GM19438 (cell line): ENCODE results near the gene PCDHA2.
"Not testable (repeated sequence)": the region's sequence is repeated elsewhere in the genome, so short reads cannot be mapped to it uniquely, and the experiment has no call there.

ENCODE experiments used
- ATAC-seq: cut with Tn5 transposase; IDR thresholded peaks from one replicate; pipeline ENCODE4 v1.9.1; 2021; ENCODE audit warnings: low read depth; ENCODE audit not compliant: unreplicated experiment

Gene PCDHA2

DNA sequence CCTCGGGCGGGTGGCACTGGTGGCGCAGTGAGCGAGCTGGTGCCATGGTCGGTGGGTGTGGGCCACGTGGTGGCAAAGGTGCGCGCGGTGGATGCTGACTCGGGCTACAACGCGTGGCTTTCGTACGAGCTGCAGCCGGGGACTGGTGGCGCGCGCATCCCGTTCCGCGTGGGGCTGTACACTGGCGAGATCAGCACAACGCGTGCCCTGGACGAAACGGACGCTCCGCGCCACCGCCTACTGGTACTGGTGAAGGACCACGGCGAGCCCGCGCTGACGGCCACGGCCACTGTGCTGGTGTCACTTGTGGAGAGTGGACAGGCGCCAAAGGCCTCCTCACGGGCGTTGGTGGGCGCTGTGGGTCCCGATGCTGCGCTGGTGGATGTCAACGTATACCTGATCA, 14.2 kb downstream of the PCDHA2 start:
- ATAC-seq, result no peak

DNA sequence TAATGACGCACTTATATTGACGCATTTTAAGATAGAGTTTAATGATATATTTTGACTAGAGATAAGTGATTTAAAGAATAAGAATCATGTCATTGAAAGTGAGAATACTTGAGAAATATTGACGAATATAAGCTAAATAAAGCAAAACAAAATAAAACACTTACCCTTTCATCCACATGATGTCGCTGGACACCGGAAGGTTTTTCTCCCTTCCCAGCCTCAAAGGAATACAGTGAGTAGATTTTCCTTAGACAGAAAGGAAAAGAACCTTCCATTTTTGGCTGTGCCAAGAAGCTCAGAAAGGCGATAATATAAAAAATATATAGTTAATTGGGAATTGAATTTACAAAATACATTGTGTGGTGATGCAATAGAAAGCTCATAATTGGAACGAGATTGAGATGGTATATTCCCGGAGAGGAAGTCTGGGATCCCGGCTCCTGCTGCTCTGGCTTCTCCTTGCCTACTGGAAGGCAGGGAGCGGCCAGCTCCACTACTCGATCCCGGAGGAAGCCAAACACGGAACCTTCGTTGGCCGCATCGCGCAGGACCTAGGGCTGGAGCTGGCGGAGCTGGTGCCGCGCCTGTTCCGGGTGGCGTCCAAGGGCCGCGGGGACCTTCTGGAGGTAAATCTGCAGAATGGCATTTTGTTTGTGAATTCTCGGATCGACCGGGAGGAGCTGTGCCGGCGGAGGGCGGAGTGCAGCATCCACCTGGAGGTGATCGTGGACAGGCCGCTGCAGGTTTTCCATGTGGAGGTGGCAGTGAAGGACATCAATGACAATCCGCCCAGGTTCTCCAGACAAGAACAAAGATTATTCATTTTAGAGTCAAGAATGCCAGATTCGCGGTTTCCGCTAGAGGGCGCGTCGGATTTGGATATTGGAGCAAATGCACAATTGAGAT, 27.0 kb downstream of the PCDHA2 start, which contains the start of gene PCDHA5:
Gene PCDHA5 (plus strand): TSS at position 239 of the 906 bp plus-strand sequence.
- ATAC-seq, result no peak

DNA sequence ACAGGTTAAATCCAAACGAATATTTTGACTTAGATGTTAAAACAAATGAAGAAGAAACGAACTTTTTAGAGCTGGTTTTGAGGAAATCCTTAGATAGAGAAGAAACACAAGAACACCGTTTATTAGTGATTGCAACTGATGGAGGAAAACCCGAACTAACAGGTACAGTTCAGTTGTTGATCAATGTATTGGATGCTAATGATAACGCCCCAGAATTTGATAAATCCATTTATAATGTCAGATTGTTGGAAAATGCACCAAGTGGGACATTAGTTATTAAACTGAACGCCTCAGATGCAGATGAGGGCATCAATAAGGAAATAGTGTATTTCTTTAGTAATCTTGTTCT, 27.6 kb downstream of the PCDHA2 start:
- ATAC-seq, result no peak

DNA sequence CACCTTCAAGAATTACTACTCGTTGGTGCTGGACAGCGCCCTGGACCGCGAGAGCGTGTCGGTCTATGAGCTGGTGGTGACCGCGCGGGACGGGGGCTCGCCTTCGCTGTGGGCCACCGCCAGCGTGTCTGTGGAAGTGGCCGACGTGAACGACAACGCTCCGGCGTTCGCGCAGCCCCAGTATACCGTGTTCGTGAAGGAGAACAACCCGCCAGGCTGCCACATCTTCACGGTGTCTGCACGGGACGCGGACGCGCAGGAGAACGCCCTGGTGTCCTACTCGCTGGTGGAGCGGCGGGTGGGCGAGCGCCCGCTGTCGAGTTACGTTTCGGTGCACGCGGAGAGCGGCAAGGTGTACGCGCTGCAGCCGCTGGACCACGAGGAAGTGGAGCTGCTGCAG, 28.3 kb downstream of the PCDHA2 start:
- not testable (repeated sequence) for ATAC-seq

DNA sequence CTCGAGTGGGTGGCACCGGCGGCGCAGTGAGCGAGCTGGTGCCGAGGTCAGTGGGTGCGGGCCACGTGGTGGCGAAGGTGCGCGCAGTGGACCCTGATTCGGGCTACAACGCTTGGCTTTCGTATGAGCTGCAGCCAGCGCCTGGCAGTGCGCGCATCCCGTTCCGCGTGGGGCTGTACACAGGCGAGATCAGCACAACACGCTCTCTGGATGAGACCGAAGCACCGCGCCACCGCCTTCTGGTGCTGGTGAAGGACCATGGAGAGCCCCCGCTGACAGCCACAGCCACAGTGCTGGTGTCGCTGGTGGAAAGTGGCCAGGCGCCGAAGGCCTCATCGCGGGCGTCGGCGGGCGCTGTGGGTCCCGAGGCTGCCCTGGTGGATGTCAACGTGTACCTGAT, 28.8 kb downstream of the PCDHA2 start:
- ATAC-seq, result no peak

DNA sequence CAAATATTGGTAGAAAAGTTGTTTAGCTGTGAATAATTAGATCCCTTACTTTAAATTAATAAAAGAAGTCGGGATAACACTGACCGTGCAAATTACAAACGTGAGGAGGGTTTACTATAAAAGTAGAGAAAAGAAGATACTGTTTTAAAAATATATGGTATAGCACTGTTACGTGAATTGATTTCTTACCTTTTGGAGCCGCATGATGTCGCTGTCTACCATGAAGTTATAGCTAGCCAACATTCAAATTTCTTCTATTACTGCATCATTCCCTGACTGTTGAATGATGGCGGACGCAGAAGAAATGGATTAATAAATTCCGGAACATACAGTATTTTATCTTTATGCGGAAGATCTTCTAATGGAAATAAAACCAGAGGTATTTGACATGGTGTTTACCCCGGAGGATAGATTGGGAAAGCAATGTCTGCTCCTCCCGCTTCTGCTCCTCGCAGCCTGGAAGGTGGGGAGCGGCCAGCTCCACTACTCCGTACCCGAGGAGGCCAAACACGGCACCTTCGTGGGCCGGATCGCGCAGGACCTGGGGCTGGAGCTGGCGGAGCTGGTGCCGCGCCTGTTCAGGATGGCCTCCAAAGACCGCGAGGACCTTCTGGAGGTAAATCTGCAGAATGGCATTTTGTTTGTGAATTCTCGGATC, 33.2 kb downstream of the PCDHA2 start, which contains the start of gene PCDHA6:
Gene PCDHA6 (plus strand): TSS at position 257 of the 658 bp plus-strand sequence. CDS start 132 bp downstream, at position 389.
- no peak for ATAC-seq

DNA sequence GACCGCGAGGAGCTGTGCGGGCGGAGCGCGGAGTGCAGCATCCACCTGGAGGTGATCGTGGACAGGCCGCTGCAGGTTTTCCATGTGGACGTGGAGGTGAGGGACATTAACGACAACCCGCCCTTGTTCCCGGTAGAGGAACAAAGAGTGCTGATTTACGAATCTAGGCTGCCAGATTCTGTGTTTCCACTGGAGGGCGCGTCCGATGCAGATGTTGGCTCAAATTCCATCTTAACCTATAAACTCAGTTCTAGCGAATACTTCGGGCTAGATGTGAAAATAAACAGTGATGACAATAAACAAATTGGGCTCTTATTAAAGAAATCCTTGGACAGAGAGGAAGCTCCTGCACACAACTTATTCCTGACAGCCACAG, 33.7 kb downstream of the PCDHA2 start:
- no peak for ATAC-seq

DNA sequence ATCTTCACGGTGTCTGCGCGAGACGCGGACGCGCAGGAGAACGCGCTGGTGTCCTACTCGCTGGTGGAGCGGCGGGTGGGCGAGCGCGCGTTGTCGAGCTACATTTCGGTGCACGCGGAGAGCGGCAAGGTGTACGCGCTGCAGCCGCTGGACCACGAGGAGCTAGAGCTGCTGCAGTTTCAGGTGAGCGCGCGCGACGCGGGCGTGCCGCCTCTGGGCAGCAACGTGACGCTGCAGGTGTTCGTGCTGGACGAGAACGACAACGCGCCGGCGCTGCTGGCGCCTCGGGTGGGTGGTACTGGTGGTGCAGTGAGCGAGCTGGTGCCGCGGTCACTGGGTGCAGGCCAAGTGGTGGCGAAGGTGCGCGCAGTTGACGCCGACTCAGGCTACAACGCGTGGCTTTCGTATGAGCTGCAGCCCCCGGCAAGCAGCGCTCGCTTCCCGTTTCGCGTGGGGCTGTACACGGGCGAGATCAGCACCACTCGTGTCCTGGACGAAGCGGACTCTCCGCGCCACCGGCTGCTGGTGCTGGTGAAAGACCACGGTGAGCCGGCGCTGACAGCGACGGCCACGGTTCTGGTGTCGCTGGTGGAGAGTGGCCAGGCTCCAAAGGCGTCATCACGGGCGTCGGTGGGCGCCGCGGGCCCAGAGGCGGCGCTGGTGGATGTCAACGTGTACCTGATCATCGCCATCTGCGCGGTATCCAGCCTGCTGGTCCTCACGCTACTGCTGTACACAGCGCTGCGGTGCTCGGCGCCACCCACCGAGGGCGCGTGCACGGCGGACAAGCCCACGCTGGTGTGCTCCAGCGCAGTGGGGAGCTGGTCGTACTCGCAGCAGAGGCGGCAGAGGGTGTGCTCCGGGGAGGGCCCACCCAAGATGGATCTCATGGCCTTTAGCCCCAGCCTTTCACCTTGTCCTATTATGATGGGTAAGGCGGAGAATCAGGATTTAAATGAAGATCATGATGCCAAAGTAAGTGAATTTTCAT, 35.2 kb downstream of the PCDHA2 start:
- ATAC-seq, result not testable (repeated sequence)

DNA sequence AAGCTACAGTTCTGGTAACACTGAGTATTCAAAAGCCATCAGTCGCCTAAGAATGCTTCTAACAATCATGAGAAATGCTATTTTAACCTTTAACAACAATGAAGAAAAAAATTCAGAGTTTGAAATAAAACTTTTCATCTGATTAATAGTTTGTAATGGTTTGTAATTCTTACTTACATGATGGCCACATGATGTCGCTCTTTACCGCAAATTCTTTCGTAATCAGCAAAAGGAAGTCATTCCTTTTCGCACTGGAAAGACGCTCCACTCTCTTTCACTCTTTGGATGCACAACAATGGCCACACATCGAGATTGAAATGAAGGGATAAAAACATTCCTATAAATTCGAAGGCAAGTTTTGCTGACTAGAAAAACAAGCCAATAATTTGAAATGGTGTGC, 39.3 kb downstream of the PCDHA2 start, which contains the start of gene PCDHA7:
Gene PCDHA7 (plus strand): TSS at position 277 of the 400 bp plus-strand sequence. CDS start 115 bp downstream, at position 392.
- no peak for ATAC-seq

DNA sequence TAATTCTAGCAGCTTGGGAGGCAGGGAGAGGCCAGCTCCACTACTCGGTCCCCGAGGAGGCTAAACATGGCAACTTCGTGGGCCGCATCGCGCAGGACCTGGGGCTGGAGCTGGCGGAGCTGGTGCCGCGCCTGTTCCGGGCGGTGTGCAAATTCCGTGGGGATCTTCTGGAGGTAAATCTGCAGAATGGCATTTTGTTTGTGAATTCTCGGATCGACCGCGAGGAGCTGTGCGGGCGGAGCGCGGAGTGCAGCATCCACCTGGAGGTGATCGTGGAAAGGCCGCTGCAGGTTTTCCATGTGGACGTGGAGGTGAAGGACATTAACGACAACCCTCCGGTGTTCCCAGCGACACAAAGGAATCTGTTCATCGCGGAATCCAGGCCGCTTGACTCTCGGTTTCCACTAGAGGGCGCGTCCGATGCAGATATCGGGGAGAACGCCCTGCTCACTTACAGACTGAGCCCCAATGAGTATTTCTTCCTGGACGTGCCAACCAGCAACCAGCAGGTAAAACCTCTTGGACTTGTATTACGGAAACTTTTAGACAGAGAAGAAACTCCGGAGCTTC, 39.9 kb downstream of the PCDHA2 start:
- not testable (repeated sequence) for ATAC-seq

DNA sequence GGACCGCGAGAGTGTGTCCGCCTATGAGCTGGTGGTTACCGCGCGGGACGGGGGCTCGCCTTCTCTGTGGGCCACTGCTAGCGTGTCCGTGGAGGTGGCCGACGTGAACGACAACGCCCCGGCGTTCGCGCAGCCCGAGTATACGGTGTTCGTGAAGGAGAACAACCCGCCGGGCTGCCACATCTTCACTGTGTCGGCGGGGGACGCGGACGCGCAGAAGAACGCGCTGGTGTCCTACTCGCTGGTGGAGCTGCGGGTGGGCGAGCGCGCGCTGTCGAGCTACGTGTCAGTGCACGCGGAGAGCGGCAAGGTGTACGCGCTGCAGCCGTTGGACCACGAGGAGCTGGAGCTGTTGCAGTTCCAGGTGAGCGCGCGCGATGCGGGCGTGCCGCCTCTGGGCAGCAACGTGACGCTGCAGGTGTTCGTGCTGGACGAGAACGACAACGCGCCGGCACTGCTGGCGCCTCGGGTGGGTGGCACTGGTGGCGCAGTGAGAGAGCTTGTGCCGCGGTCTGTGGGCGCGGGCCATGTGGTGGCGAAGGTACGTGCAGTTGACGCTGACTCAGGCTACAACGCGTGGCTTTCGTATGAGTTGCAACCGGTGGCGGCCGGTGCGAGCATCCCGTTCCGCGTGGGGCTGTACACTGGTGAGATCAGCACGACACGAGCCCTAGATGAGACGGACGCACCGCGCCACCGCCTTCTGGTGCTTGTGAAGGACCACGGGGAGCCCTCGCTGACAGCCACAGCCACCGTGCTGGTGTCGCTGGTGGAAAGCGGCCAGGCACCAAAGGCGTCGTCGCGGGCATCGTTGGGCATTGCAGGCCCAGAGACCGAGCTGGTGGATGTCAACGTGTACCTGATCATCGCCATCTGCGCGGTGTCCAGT, 41.2 kb downstream of the PCDHA2 start:
- no peak for ATAC-seq

DNA sequence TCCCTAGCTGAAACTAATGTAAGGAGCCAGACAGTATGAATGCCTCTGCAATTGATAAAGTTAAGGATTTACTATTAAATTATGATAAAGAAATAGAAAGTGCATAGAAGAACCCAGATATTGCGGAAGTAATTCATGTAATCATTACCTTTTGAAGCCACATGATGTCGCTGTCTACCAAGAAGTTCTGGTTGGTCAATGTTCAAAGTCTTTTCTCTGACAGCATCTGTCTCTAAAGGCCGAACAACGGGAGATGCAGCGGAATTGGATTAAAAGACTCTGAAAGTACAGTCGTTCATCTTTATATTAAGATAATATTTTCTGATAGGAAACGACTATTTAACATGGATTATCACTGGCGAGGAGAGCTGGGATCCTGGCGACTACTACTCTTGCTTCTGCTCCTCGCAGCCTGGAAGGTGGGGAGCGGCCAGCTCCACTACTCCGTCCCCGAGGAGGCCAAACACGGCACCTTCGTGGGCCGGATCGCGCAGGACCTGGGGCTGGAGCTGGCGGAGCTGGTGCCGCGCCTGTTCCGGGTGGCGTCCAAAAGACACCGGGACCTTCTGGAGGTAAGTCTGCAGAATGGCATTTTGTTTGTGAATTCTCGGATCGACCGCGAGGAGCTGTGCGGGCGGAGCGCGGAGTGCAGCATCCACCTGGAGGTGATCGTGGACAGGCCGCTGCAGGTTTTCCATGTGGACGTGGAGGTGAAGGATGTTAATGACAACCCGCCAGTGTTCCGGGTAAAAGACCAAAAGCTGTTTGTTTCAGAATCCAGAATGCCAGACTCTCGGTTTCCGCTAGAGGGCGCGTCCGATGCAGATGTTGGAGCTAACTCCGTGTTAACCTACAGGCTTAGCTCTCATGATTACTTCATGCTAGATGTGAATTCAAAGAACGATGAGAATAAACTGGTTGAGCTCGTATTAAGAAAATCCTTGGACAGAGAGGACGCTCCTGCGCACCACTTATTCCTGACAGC, 46.6 kb downstream of the PCDHA2 start, which contains the start of gene PCDHA8:
Gene PCDHA8 (plus strand): TSS at position 210 of the 985 bp plus-strand sequence. CDS start 135 bp downstream, at position 345.
- ATAC-seq, result no peak

DNA sequence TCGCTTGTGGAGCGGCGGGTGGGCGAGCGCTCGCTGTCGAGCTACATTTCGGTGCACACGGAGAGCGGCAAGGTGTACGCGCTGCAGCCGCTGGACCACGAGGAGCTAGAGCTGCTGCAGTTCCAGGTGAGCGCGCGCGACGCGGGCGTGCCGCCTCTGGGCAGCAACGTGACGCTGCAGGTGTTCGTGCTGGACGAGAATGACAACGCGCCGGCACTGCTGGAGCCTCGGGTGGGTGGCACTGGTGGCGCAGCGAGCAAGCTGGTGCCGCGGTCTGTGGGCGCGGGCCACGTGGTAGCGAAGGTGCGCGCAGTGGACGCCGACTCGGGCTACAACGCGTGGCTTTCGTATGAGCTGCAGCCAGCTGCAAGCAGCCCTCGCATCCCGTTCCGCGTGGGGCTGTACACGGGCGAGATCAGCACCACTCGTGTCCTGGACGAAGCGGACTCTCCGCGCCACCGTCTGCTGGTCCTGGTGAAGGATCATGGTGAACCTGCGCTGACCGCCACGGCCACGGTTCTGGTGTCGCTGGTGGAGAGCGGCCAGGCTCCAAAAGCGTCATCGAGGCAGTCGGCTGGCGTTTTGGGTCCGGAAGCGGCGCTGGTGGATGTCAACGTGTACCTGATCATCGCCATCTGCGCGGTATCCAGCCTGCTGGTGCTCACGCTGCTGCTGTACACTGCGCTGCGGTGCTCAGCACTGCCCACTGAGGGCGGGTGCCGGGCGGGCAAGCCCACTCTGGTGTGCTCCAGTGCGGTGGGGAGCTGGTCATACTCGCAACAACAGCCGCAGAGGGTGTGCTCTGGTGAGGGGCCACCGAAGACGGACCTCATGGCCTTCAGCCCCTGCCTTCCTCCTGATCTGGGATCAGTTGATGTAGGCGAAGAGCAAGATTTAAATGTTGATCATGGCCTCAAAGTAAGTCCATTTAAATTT, 48.4 kb downstream of the PCDHA2 start:
- no peak for ATAC-seq
